Neural progenitor cell (in vitro differentiated cells): ENCODE data around the gene RBM39.
"Not testable (repeated sequence)": the region's sequence is repeated elsewhere in the genome, so short reads cannot be mapped to it uniquely, and the experiment has no call there.

ENCODE experiments used
- EZH2phosphoT487 ChIP-seq: fragments of 200-600 bp; sonication (generic); IDR thresholded peaks from 2 replicates; pipeline ENCODE4 v1.6.1; 2017; ENCODE audit warnings: antibody characterized with exemption
- TF ChIP-seq, protein P1 (sequence below): fragments of 200-600 bp; sonication (generic); IDR thresholded peaks from 2 replicates; pipeline ENCODE4 v1.5.1; 2017; ENCODE audit warnings: antibody characterized with exemption, mild to moderate bottlenecking

DNA sequence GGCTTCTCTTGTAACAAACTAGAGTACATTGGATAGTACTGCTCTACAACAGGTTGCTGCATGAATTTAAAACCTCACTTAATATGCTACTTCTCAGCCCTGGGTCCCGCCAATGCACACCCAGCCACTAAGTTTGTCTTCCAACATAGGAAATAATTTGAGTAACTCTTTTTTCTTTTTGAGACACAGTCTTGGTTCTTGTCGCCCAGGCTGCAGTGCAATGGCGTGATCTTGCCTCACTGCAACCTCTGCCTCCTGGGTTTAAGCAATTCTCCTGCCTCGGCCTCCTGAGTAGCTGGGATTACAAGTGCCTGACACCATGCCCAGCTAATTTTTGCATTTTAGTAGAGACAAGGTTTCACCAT, 18.8 kb downstream of the RBM39 start:
- not testable (repeated sequence) for TF ChIP-seq EZH2phosphoT487
- TF ChIP-seq, protein P1, sequence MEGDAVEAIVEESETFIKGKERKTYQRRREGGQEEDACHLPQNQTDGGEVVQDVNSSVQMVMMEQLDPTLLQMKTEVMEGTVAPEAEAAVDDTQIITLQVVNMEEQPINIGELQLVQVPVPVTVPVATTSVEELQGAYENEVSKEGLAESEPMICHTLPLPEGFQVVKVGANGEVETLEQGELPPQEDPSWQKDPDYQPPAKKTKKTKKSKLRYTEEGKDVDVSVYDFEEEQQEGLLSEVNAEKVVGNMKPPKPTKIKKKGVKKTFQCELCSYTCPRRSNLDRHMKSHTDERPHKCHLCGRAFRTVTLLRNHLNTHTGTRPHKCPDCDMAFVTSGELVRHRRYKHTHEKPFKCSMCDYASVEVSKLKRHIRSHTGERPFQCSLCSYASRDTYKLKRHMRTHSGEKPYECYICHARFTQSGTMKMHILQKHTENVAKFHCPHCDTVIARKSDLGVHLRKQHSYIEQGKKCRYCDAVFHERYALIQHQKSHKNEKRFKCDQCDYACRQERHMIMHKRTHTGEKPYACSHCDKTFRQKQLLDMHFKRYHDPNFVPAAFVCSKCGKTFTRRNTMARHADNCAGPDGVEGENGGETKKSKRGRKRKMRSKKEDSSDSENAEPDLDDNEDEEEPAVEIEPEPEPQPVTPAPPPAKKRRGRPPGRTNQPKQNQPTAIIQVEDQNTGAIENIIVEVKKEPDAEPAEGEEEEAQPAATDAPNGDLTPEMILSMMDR, result not testable (repeated sequence)
